Ovary (tissue), 9 donors: ENCODE results near the gene LRRC27. TPM values are rescaled to one million over a fixed set of nuclear protein-coding genes. Genes with fewer than 3 reads are reported as not detected.

Experiments
- DNase-seq, 5 donors: peaks; one replicate each; pipeline ENCODE4 v3.0.0-alpha.2; 2019 to 2020
- H3K27ac ChIP-seq, 2 donors: fragments of 200-600 bp; one replicate each; pipeline versions ENCODE4 v1.5.1 to v1.8.0; 2019 to 2022
- H3K27me3 ChIP-seq: fragments of 200-600 bp; one replicate; pipeline ENCODE4 v1.8.0; 2022
- H3K36me3 ChIP-seq: fragments of 200-600 bp; sonication (generic); one replicate; pipeline ENCODE4 v1.5.1; 2019
- H3K4me1 ChIP-seq: one replicate; pipeline ENCODE4 v1.8.1; 2013; ENCODE audit warnings: mild to moderate bottlenecking, moderate library complexity; ENCODE audit not compliant: insufficient read depth
- H3K4me3 ChIP-seq: fragments of 200-600 bp; sonication (generic); one replicate; pipeline ENCODE4 v1.5.1; 2017
- H3K9me3 ChIP-seq, 2 donors: fragments of 200-600 bp in 1 of 2; sonication (generic) in 1 of 2; one replicate each; pipeline versions ENCODE4 v1.5.1 to v1.8.1; 2013 to 2019; ENCODE audit warnings: mild to moderate bottlenecking in 1 of 2, moderate library complexity in 1 of 2
- EP300 ChIP-seq: sonication (generic); formaldehyde crosslinking; IDR thresholded peaks from one replicate; pipeline ENCODE4 v1.6.1; 2017; ENCODE audit warnings: antibody characterized with exemption
- POLR2A ChIP-seq: fragments of 450-650 bp; IDR thresholded peaks from one replicate; pipeline ENCODE4 v1.6.1; 2017; ENCODE audit warnings: antibody characterized with exemption, mild to moderate bottlenecking, moderate library complexity
- WGBS, 3 donors: extraction: QIAGEN DNeasy Blood & Tissue Kit in 1 of 3; methylation state at CpG; one replicate each; pipeline versions ENCODE4 v1.1.5 to v1.1.7; 2013 to 2017; 5-methylcytosine and 5-hydroxymethylcytosine counted together
- intact Hi-C, 4 donors: fragments of 100-400 bp; cut with DNase I; formaldehyde crosslinking; loops; one replicate each; pipeline versions ENCODE4 v1.11.0 to v1.15.1; 2022 to 2023
- polyA plus RNA-seq, 2 donors: library from polyadenylated mRNA; stranded (reverse); fragments of 200-250 nt in 1 of 2; fragments of 350-450 nt in 1 of 2; fragmentation: Illumina TruSeq in 1 of 2; extraction: RNeasy Lipid Tissue Mini Kit (QIAGEN cat#74804) in 1 of 2; gene quantifications; one replicate each; pipeline ENCODE4 v1.2.3, GENCODE V29; 2013 to 2014
- total RNA-seq, 7 donors: library from RNA; depleted of rRNA in 2 of 7; stranded (reverse); fragments of >200 nt in 2 of 7; fragmentation: NEBNext Ultra II Directional in 3 of 7; extraction: Animal tissue kit (Norgen Biotek cat#: 25700) in 3 of 7; gene quantifications; one replicate each; pipeline versions ENCODE4 v1.1.0 to v1.2.4, GENCODE V29; 2016 to 2023
- TF ChIP-seq, protein P1 (sequence below), 3 donors: fragments of 450-650 bp in 2 of 3; fragments of 200-600 bp in 1 of 3; IDR thresholded peaks; one replicate each; pipeline versions ENCODE4 v1.5.1 to v1.8.0; 2016 to 2022; ENCODE audit warnings: antibody characterized with exemption in 3 of 3, mild to moderate bottlenecking in 1 of 3
- donor health status: DM: no; HTN: no; CAD: no; lungs with moderate emphysema.
- donor health status: DM: no; HTN: no; CAD: no.
- donor health status: Bipolar disorder and iron deficiency.
- donor health status: DM: yes; HTN: yes; CAD: no.
- donor health status: DM: no; HTN: no; CAD: no.
- donor health status: DM: yes; HTN: yes; CAD: no.

Gene LRRC27
- total and polyA plus RNA-seq, 9 donors: 7.4 to 12.3 (median 9.3) TPM

DNA sequence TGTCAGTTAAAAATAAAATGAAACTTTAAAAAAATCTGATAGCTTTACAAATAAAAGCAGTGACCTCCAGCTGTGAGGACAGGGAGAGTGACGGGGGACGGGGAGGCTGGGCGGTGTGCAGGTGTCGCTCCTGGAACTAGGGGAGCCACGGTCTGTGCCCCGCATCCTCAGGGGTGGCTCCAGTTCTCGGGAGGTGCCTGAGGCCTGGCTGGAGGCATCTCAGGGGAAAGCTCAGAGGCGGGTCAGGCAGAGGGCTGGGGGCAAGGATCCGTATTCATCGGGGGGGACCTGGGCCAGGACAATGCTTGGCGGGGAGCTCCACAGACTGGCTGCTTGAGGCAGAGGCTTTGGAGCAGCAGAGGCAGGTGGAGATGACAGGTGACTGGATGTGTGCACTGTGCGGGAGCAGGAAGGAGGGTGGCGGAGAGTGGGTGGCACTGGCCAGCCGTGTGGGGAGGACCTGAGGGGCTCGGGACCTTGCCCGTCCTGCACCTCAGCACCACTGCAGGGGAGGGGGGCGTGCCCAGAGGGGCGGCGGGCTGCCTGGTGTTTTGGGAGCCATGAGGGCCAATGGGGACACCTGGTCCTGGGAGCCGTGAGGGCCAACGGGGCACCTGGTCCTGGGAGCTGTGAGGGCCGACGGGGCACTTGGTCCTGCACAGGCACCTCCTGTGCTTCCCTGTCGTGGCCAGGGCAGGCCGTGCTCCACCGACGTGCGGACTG is 78.2 kb downstream of the LRRC27 start:
- no peak overlapping the region for H3K4me3 ChIP-seq
- TF ChIP-seq, protein P1, sequence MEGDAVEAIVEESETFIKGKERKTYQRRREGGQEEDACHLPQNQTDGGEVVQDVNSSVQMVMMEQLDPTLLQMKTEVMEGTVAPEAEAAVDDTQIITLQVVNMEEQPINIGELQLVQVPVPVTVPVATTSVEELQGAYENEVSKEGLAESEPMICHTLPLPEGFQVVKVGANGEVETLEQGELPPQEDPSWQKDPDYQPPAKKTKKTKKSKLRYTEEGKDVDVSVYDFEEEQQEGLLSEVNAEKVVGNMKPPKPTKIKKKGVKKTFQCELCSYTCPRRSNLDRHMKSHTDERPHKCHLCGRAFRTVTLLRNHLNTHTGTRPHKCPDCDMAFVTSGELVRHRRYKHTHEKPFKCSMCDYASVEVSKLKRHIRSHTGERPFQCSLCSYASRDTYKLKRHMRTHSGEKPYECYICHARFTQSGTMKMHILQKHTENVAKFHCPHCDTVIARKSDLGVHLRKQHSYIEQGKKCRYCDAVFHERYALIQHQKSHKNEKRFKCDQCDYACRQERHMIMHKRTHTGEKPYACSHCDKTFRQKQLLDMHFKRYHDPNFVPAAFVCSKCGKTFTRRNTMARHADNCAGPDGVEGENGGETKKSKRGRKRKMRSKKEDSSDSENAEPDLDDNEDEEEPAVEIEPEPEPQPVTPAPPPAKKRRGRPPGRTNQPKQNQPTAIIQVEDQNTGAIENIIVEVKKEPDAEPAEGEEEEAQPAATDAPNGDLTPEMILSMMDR (IDR thresholded peaks at IDR 0.05): no peak
- TF ChIP-seq POLR2A (no peak), EP300 (no peak)
- intact Hi-C loops: no loop called here
- H3K27ac ChIP-seq: peak overlapping the region in 1 of 2 donors; percentile 69
- DNase-seq: no peak
- WGBS, 3 donors: 92 to 96% (median 94%) methylated on average over 21 to 28 of the region's 28 CpGs
- H3K36me3 ChIP-seq: no peaks in the 10 kb centered on the region
- H3K9me3 ChIP-seq: no peaks in the 10 kb centered on the region
- no peaks in the 10 kb centered on the region for H3K27me3 ChIP-seq
- H3K4me1 ChIP-seq: peaks cover 40% of the 10 kb centered on the region

GRCh38 chr10:132410779-132411532 is 79.0 kb downstream of the LRRC27 start:
- H3K27me3 ChIP-seq: no peaks in the 10 kb centered on the region
- DNase-seq: no peak
- TF ChIP-seq EP300: no peak
- TF ChIP-seq POLR2A: no peak
- TF ChIP-seq, protein P1 (IDR thresholded peaks at IDR 0.05): no peak
- intact Hi-C loops: no loop called here
- no peaks in the 10 kb centered on the region for H3K36me3 ChIP-seq
- H3K9me3 ChIP-seq: no peaks in the 10 kb centered on the region
- peaks cover 40% of the 10 kb centered on the region for H3K4me1 ChIP-seq
- H3K27ac ChIP-seq: peak overlapping the region; percentile 66 to 69
- 64 to 80% (median 70%) methylated on average over 26 to 28 of the region's 28 CpGs for WGBS, 3 donors
- no peak overlapping the region for H3K4me3 ChIP-seq

DNA sequence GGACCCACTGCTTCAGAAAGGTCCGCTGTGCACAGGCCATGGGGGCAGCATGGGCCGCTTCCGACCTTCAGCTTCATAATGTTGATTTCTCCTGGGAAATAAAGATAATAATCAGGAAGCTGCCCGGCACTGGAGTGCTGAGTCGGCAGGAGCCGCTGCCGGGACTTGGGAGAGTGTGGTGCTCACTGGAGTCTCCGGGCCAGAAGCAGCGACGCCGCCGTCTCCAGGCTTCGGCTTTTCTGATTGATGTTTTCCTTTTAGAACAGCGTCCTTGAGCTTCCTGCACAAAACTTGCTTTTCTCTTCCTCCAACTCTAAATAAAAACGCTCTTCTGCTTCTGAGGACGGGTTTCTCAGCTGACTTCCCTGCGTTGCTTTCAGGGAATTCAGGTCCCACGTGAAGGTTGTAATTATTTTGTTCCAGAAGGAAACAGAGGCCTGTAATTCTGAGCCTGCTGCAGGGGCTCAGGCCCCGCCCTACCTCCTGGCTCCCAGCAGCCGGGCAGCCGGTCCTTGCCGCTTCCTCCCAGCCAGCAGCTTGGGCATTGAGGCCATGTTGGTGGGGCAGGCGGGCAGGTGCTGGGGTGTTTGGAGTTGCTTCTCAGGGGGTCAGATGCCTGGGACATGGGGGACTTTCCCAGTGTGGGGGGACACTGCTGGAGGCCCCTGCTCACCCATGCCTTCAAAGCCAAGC is 79.7 kb downstream of the LRRC27 start:
- Histone ChIP-seq H3K36me3 (no peaks in the 10 kb centered on the region), H3K9me3 (no peaks in the 10 kb centered on the region), H3K4me1 (peaks cover 40% of the 10 kb centered on the region), H3K4me3 (no peak overlapping the region), H3K27me3 (no peaks in the 10 kb centered on the region), H3K27ac (peak overlapping the region; percentile 66 to 69)
- 3 to 7% (median 6%) methylated on average over 23 of the region's 23 CpGs for WGBS, 3 donors
- intact Hi-C loops: no loop called here
- no peak for TF ChIP-seq POLR2A
- no peak for TF ChIP-seq EP300
- TF ChIP-seq, protein P1 (IDR thresholded peaks at IDR 0.05): no peak
- DNase-seq: peak in 4 of 5 donors; percentile 58 to 70 (median 63)

- no peak overlapping the region for H3K4me3 ChIP-seq
- TF ChIP-seq, protein P1 (IDR thresholded peaks at IDR 0.05): no peak
- TF ChIP-seq EP300 (no peak), POLR2A (no peak)
- intact Hi-C loops: no loop called here
- 73 to 84% (median 81%) methylated on average over 29 of the region's 29 CpGs for WGBS, 3 donors
- DNase-seq: no peak
- peaks cover 32% of the 10 kb centered on the region for H3K4me1 ChIP-seq
- H3K36me3 ChIP-seq: no peaks in the 10 kb centered on the region
- no peaks in the 10 kb centered on the region for H3K27me3 ChIP-seq
- H3K27ac ChIP-seq: peak overlapping the region; percentile 66 to 69
- no peaks in the 10 kb centered on the region for H3K9me3 ChIP-seq
Observed at GRCh38 chr10:132412316-132413192, 80.6 kb downstream of the LRRC27 start.
